HG03280 (cell line): ENCODE data around the gene DNASE1L1.

ENCODE experiments used
- ATAC-seq: cut with Tn5 transposase; IDR thresholded peaks from one replicate; pipeline ENCODE4 v1.9.1; 2021; ENCODE audit warnings: mild to moderate bottlenecking, moderate library complexity; ENCODE audit not compliant: unreplicated experiment

DNASE1L1 gene

DNA sequence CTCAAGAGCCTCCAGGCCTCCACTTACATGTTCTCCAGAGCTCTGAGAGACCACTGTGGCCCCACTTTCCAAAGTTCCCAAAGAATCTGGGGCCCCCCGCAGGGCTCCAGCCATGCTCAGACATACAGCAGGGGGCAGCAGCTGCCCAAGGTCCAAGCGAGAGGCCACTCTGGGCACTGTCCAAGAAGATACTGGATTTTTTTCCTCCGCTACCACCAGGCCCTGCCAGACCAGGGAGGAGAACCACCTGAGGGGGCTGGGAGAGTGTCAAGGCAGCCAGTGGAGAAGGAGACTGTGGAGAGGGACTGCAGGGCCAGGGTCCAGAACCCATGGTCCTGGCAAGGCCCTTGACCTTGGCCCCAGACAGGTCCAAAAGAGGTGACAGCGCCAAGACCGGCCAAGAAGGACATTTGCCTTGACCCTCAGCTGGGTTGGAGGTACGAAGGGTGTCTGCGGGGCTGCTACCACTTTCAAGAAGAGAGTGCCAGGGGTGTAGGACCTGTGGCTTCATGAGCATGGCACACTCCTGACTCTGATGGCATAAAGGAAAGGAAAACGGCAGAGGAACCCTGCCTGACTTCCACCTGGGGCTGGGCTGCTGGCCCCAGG lies 24.7 kb downstream of the DNASE1L1 start:
- ATAC-seq = no peak

GRCh38 chrX:154383359-154384283 lies 25.4 kb downstream of the DNASE1L1 start:
- ATAC-seq = no peak

DNA sequence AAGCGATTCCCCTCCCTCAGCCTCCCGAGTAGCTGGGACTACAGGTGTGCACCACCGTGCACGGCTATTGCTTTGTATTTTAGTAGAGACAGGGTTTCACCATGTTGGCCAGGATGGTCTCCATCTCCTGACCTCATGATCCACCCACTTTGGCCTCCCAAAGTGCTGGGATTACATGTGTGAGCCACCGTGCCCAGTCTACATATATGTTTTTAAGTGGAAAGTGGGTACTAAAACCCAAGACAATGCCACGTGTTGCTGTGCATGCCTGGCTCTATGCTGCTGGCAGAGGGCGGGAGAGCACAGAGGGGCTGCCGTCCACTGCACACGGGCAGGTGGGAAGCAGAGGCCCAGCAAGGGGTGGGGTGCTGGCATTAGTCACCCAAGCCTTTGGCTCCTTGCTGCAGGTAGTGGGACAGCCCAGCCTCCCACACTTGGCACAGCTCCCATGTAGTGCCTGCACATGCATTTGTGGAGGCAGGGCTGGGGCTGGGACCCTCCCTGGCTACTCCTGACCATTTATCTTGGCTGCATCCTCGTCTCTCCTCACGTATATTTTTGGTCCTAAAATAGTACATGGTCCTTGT lies 26.5 kb downstream of the DNASE1L1 start:
- ATAC-seq = no peak

- ATAC-seq = no peak
Measured at GRCh38 chrX:154381271-154381670, 27.8 kb downstream of the DNASE1L1 start.

GRCh38 chrX:154380787-154381186 lies 28.3 kb downstream of the DNASE1L1 start:
- ATAC-seq = no peak

DNA sequence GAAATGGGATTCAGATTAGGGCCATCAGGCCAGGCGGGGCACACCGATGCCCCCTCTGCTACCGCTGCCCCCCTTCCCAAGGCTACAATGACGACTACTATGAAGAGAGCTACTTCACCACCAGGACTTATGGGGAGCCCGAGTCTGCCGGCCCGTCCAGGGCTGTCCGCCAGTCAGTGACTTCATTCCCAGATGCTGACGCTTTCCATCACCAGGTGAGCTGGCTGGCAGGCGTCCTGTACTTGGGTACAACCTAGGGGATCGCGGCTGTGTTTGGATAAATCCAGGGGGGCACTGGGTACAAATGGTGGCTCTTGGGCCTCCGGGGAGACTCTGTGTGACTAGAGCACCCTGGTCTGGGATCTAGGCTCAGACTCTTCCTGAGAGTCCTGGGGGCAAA lies 28.9 kb downstream of the DNASE1L1 start:
- ATAC-seq = no peak

DNA sequence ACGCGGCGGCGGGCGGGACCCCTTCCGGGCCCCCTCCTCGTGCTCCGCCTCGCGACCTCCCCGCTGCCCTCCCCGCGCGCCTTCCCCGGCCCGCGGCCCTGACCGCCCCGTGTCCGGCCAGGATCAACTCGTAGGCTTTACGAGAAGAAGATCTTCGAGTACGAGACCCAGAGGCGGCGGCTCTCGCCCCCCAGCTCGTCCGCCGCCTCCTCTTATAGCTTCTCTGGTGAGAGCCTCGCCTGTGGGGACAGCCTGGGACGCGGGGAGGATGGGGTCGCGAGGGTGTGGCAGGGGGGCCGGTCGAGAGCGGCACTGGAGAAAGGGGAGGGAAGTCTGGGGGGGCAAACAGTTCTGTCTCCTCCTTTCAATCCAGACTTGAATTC lies 29.5 kb downstream of the DNASE1L1 start:
- ATAC-seq = peak; percentile 0

DNA sequence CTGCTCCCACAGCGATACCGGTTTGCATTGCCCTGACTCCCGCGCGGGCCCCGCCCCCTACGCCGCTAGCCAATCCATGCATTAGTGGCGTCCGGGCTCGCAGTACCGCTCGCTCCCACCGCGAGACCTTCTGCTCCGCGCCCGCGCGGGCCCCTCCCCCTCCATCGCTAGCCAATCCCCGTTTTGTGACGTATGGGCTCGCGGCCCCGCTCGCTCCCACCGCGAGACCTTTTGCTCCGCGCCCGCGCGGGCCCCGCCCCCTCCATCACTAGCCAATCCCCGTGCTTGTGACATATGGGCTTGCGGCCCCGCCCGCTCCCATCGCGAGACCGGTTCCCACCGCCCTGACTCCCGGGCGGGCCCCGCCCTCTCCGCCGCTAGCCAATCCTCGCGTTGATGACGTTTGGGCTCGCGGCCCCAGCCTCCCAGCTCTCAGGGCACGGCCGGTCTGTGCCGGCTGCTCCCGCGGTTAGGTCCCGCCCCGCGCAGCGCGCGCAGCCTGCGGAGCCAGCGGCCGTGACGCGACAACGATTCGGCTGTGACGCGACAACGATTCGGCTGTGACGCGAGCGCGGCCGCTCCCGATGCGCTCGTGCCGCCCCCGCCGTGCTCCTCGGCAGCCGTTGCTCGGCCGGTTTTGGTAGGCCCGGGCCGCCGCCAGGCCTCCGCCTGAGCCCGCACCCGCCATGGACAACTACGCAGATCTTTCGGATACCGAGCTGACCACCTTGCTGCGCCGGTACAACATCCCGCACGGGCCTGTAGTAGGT lies 30.1 kb downstream of the DNASE1L1 start, which contains the start of gene EMD:
Gene EMD, plus strand, starts transcription at position 497 of the 770 bp plus-strand sequence. Its CDS starts 190 bp downstream, at position 687.
- ATAC-seq = peak; percentile 79

- peak; percentile 5 for ATAC-seq
Measured at GRCh38 chrX:154378059-154378798, 30.8 kb downstream of the DNASE1L1 start.

GRCh38 chrX:154376774-154377173 lies 32.3 kb downstream of the DNASE1L1 start:
- no peak for ATAC-seq

- no peak for ATAC-seq
Measured at GRCh38 chrX:154375156-154375504, 33.9 kb downstream of the DNASE1L1 start.

DNA sequence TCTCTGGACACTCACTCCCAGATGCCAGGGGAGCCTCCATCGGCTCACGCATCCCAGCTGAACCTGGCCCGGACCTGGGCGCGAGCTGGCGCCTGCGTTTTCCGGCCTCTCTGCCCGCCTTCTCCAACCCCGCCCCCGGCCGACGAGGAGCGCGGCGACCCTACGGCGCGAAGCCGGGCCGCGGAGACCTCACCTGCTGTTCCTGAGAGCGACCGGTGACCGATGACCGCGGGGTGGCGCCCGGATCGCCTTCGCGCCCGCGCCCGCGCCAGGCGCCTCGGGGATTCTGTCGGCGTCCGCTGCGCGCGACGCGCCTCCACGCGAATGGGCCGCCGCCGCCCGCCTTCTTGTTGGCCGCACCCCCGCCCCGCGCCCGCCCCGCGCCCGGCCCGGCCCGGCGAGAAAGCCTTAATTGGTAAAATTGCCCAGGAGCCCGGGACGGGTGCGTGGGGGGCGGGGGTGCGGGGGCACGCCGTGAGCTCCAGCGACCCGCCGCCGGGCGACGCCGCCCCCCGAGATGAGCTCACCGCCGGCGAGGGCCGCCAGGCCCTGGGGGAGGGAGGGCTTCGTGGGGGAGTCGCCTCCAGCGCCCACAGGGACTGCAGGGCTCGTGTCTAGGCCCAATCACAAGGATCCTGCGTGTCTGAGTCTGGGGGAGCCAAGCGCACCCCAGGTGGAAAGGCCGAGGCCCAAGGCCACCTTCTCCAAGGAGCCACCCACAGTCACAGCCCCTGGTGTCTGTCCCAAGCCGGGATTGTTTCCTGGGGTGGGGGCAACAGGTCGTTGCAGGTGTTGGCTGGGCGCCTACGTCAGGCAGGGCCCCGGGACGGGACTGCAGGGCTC lies 34.5 kb downstream of the DNASE1L1 start, which contains the start of gene FLNA:
Gene FLNA, minus strand, starts transcription at position 322 of the 843 bp plus-strand sequence. CDS start 3,389 bp downstream, outside the sequence.
- ATAC-seq = no peak

DNA sequence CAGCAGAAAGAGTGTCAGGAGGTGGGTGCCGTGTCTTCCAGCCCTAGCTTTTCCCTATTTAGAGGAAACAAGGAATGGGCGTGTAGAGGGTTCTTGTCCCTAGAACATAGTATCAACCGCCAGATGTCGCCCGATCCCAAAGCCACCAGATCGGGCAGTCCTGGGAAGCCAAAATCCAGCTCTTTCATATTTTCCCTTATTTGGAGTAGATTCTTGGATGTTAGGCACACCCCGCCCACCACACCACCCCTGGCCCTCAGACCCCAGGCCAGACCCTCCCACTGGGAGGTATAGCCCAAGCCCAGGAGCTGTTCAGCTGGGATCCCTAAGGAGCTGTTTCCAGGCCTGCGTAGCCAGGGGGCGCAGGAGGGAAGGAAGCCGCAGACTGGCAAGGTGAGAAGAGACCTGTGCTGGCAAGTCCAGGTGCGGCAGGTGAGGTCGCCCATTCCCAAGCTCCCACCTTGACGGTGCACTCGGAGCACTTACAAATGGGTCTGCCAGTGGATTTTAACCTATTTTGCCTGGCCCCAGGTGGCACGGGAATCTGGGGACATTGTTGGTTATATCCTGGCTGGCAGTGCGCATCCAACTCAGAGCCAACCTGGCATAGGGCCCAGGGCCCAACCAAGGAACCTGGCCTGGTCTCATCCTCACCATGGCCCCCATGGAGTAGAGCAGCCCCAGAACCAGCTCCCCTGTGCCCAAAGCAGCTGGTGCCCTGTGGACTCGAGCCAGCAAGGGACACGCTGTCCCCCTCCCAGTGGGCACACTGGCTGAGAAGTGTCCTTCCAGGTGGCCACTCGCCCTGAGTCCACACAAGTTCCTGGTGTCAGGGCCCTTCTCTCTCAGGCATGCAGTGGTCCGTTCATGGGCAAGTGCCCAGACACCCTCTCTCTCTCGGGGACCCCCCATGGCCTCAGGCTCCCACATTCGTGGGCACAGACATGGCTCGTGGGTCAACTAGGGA lies 35.4 kb downstream of the DNASE1L1 start:
- no peak for ATAC-seq

DNA sequence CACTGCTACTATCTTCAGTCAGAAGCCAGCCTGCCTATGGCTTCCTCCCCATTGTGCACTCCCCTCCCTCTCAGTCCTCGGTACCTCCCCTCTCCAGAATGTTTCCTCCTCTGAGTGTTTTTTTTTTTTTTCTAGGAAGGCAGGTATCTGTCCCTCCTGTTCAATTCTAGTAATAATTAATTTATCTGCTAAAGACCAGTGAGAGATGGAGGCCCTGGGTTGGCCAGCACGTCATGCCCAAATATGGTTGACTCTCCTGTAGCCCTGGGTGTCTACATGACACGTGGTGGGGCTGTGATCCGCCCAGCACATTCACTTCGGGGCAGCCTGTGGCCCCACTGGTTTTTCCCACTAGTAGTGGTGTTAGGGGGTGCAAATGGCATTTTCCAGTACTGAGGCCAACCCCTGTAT lies 36.4 kb downstream of the DNASE1L1 start:
- ATAC-seq = no peak

DNA sequence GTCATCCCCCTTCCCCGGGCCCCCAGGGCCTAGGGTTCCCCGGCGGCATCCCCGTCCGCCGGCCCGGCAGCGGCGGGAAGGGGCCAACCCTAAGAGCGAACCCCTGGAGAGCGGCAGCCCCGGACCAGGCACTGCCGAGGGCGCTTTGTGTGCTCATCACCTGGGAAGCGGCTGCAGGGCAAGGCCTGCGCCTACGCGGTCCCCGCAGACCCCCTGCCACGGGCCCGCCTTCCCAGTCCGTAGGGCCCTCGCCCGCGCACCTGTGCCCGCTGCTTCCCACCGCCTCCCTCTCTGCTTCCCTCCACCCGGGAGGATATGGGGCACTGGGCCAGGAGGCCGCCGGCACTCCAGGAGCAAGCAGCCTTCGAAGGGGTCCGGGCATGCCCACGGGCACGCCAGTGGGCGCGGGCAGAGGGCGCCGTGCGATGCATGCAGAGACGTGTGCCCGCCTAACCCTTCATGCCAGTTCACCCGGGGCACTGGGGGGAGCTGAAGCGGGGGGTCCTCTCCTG lies 37.2 kb downstream of the DNASE1L1 start:
- ATAC-seq = peak; percentile 1

DNA sequence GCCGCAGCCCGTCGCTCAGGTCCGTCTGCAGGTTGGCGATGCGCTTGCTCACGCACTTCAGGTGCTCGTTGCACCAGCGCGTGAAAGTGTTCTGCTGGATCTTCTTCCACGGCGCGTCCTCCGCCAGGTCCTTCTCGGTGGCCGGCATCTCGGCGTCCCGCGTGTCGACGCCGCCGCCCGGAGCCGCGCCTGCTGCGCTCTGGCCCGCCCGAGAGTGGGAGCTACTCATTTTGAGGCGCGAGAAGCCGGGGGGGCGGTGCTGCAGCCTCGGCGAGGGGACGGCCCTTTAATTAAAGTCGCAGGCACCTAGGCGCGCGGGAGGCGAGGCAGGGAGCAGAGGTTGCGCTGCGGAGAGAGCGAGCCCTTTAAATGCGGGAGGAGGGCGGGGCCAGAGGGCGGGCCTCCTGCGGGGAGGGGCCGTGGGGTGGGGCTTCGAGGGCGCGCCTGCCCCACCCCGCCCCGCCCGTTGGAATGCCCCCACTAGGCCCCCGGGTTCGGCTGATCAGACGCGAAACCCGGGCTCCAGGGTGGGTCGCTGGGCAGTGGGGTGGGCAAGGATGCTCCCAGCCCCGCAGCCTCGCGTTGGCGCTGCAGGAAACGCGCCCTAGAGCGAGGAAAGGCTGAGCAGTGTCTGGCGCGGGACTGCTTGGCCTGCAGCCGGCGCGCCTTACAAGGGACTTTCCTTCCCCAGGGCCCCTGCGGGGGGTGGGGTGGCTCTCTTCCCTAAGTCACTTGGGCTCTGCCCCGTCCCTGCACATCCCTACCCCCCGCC lies 37.9 kb downstream of the DNASE1L1 start:
- ATAC-seq = peak; percentile 77

DNA sequence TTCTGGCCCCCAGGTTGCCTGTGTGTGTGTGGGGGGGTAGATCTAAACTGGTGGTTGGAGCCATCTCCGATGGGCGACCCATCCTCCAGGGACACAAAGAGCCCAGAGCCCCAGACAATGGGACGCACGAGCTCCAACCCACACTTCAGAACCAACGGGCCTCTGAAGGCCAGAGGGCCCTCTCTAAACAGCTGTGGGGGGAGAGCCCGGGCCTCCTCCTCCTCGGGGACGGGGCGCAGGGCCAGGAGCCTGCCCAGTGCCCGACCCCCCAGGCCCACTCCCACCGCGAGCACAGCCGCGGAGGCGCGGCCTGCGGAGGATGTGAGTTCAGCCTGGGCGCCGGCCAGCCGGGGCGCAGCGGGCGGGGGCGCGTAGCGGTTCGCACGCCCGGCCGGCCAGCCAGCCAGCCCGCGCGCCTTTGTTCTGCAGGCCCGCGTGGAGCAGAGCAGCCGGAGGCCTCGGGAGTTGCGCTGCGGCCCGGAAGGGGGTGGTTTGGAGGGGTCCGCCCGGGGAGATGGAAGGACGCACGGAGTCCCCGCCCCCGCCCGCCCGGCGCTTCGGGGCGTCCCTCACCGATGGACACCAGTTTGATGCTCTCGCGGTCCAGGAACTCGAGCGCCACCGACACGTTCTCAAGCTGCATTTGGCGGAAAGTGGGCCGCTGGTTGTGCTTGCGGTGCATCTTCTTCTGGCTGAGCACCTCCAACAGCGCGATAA lies 38.6 kb downstream of the DNASE1L1 start:
- ATAC-seq = no peak
